AML-193 (cell line): ENCODE data around the gene ATL2.
"Not testable (repeated sequence)": the region's sequence is repeated elsewhere in the genome, so short reads cannot be mapped to it uniquely, and the experiment has no call there.

Experiments used
- DNase-seq, 2 experiments: peaks; one replicate each; lab custom pipeline; 2025; lab: John Stamatoyannopoulos, UW

ATL2 gene

DNA sequence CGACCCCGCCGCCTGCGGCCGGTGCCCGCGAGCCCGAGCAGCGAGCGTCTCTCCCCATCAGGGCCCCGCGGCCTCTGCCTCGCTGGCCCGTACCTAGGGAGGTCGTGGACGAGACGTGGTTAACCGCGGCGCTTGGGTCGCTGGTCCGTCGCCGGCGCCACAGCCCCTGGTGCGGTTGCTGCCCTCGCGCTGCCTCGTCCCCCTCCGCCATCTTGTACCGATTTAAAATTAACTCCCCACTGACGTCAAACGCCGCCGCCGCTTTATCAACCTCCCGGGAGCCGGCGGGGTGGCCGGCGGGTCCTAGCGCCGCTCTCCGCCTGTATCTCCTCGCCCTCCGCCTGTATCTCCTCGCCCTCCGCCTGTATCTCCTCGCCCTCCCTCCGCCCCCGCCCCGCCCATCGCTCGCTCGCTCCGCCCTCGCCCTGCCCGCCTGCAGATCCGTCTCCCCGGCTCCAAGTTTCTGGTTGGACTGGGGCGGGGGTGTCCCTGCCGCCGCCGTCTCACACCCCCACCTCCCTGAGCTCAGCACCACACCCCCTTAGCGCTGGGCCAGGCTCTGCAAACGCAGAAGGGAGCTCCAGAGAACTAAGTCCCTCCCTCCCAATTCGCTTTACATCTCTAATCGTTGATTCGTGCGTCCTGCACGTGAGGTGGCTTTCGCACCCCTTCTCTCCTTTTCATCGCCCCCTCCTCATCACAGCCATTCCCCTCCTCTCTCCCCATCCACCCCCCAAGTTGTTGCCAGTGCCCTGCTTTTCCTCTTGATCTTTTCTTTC is at the start of gene ATL2:
Gene ATL2 (minus strand): TSS at position 224 of the 779 bp plus-strand sequence. CDS start 13 bp downstream, at position 211.
- peak; percentile 87 to 90 for DNase-seq

DNA sequence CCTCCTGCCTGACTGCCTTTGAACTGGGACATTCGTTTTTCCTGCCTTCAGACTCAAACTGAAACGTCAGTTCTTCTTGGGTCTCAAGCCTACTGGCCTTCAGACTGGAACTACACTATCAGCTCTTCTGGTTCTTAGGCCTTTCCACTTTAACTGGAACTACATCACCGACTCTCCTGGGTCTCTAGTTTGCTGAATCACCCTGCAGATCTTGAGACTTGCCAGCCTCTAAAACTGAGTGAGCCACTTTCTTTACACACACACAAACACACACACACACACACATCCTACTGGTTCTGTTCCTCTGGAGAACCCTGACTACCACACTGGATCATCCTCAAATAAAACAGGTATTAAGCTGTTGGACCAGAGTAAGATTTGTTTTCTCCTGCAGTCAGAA is 46.7 kb upstream of the ATL2 start:
- no peak for DNase-seq

DNA sequence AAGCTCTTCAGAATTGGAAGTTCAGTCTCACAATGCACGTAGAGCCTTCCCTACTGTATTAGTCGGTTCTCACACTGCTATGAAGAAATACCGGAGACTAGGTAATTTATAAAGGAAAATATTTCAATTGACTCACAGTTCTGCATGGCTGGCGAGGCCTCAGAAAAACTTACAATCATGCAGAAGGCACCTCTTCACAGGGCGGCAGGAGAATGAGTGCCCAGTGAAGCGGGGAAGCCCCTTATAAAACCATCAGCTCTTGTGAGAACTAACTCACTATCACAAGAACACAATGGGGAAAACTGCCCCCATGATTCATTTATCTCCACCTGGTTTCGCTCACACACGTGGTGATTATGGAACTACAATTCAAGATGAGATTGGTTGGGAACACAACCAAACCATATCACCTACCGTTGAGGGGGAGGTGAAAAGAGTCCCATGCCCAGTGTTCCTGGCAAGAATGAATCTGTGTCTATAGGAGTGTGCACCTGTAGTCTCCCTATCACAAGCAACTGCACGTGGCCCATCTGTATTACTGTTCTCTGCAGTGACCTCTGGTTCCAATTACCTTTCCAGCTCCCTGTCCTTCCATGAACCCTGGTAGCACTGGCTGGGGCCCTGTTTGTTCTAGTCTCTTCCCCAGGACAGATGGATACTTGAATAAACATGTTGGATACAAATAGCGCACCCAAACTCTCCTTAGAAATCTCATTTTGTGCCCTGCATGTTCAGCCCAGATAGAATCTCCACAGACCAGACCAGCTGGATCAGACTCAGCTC is 44.4 kb upstream of the ATL2 start:
- DNase-seq: no peak

DNA sequence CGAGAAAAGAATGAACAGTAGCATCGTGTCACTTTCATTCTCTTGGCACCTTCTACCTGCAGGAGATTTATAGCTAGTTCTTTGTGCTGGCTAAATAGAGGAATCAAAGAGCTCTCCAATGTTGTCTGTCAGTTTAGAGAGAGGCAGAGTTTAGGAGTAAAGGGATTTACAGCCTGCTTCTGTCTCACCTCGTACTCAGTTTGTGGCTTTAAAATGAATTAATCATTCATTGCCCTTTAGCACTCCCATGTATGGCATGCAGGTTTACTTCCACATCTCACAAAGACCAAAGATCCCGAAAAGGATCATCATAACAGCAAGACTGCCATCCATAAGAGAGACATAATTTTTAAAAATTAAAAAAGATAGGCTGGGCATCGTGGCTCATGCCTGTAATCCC is 42.4 kb upstream of the ATL2 start:
- DNase-seq: no peak

DNA sequence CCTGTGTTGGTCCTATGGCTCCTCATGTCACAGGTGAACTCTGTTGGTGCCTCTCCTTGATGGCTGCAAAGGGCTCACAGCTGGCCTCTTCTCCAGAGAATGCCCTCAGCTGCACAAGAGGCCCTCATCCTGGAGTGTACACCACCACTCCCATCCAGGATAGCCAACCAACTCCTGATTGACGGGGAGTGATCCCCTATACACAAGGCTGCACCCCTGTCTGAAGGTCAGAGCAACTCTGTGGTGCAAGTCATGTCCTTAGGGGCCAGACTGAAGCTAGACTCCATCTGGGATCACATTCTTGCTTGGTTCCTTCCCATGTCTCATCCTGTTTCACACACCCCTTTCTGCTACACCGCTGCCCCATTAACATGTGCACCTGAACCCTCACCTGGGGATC is 41.7 kb upstream of the ATL2 start:
- no peak for DNase-seq

DNA sequence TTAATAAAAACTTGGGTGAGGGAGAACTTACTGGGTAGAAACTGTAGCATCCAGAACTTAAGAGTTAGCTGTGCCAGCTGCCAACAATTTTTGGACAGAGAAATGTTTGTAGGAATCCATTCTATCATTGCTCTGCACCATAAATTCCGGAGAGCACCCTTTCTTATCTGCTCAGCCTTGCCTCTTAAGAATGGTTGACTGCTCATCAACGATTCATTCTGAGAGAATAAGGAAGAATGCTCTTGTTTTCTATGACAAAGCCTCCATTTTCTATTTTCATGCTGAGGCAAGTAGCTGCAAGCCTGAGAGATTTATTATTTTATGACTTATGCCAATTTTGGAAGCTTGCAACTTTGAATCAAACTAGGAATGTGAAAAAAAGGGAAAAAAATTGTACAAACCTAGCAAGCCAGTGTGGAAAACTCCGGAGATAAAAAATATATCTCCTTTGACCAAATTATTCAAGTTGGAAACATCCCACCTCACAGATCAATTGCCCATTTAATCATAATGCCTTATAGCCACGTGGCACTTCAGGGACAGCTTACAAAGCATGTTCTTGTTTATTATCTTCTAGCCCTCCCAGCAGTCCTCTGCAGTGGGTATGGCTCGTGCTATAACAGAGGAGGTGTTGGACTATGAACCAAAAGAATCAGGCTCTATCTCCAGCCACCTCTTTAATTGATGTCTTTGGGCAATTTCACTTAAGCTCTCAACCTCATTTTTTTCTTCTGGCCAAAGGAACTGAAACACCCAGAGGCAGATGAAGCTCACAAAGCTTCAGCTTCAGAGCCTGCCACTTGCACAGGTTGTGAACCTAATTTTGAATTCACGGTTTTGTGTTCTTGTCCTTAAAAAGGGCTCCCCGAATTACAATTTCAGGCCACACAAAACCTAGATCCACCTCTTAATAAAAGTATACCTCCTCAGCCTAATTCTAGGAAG is 40.9 kb upstream of the ATL2 start:
- DNase-seq: no peak

DNA sequence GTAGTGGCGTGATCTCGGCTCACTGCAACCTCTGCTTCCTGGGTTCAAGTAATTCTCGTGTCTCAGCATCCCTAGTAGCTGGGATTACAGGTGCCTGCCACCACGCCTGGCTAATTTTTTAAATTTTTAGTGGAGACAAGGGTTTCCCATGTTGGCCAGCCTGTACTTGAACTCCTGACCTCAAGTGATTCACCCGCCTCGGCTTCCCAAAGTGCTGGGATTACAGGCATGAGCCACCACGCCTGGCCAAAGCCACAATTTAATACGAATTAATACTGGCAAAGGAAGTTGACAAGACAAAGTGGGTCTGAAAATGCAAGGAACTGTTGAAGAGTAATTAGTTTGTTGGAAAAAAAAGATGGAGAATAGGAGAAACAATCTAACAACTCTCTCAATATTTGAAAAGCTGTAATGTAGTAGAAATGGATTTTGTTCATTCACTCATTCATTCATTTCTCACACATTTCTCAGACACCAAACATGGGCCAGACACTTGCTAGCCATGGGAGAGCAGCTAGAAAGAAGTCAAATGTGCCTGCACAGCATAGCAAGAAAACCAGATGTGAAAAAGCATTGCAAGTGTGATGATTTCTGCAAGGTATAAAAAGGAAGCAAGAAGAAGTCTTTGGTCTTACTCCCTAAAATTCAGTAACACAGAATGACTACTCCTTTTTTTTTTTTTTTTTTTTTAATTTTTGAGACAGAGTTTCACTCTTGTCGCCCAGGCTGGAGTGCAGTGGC is 39.4 kb upstream of the ATL2 start:
- no peak for DNase-seq

DNA sequence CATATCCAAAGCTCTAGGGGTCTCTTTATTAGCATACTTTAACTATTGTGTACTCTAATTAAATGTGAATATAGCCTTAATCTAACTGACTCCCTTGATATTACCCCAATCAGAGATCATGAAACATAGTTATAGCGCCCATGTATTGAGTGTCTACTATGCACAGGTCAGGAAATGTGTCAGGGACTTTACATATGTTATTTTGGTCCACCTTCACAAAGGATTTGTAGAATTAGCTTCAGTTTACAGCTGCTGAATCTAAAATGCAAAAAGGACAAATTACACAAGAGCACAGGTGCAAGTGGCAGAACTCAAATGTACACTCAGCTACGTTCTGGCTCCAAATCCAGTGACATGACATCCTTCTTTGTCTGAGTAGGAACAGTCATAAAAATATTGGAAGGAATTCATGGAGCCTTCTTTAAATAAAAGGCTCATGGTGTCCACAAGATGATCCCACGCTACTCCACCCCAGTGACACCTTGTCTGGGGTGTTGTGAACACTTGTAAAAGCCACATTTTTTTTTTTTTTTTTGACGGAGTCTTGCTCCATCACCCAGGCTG is 38.7 kb upstream of the ATL2 start:
- DNase-seq: no peak

DNA sequence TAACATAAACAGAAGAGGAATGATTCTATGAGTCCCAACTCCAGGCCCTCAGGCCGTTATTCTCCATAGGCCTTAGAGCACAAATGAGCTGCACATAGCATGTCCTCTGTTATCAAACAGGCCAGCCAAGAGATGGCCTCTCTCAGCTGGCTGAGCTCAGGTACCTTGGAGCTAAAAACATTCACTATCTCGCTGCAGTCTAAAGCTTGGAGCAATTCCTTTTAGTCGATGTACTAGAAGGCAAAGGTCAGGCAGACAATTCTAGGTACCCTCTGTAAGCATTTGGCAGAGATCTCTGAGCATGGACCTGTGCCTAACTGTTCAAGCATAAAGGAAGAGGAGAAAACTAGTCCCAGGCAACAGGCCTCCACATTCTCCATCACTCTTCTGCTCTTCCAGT is 38.0 kb upstream of the ATL2 start:
- no peak for DNase-seq

DNA sequence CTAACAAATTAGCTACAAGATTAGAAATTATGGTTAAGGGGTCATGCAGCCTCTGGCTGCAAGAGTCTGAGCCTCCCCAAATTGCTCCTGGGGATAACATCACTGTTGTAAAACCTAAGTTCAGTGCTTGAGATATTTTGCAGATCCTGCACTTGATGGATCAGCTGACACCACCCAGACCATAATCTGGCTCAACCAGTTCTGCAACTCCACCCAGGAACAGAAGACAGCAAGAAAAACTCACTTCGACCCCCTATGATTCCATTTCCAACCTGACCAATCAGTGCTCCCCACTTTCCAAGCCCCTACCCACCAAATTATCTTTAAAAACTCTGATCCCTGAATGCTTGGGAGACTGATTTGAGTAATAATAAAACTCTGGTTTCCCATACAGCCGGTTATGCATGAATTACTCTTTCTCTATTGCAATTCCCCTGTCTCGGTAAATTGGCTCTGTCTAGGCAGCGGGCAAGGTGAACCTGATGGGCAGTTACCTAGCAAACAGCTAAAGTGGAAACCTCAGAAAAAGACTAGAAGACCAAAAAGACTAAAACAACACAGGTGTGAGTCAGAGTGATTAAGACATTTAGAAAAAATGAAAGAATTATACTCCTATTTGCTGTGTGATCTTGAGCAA is 35.3 kb upstream of the ATL2 start:
- not testable (repeated sequence) for DNase-seq

DNA sequence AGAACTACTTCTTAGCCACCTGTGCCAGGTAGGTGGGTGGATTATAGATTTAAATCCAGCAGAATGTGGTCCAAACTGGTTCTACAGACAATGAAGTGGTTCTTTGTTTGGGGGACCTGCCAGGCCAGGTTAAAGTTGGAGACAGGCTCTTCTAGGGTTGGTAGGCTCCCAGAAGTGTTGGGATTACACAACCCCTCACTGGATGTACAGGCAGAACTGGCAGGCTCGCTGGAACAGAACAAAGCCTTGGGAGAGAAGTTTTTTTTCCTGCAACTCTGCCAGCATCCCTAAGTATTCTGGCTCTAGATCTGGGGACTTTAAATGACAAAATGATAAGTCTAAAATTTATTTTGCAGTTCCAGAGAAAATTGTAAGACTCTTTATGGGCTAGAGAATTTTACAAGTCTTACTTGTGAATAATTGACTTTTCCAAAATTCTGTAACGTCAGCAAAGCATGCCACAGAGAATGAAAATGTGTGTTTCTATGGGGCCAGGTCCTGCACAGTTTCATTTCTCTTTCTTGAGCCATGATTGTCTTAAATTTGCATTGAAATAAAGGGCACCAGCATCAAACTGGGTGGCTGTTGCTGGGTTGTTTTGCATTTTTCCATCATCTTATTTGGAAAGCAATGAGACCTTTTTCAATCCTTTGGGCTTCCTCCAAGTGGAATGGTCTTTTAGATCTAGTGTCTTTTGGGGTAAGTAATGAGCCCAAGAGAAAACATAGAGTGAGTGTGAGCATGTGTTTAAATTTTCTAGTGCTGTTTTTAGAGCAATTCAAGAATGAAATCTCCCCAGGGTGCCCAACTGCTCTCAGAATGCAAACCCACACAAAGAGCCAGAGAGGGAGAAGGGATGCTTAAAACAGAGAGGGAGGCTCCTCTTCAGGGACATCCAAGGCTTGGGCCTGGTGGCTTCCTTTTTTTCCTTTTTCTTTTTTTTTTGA is 32.4 kb upstream of the ATL2 start:
- DNase-seq: no peak

DNA sequence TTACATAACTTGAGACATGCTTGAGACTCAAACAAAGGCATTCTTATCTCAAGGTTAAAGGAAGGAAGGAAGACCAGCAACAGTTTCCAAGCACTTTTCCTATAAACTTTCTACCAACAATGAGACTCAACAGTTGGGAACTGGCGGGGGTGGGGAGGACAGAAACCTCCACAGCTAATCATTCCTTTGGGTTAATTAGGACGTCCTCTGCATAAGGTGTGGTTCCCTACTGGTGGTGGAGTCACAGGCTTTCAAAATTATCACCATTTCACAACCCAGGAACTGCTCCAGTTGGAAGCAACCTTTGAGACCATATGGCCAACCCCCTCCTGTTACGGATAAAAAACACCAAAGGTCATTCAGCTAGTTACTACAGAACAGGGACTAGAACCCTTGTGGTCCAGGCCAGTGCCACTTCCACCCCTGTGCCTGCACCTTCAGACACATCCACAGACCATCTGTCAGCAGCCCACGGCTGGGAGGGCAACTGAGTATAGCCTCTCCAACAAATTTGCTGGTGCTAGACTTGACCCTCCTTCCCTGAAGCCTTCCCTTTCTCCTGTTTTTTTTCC is 30.1 kb upstream of the ATL2 start:
- DNase-seq: no peak

DNA sequence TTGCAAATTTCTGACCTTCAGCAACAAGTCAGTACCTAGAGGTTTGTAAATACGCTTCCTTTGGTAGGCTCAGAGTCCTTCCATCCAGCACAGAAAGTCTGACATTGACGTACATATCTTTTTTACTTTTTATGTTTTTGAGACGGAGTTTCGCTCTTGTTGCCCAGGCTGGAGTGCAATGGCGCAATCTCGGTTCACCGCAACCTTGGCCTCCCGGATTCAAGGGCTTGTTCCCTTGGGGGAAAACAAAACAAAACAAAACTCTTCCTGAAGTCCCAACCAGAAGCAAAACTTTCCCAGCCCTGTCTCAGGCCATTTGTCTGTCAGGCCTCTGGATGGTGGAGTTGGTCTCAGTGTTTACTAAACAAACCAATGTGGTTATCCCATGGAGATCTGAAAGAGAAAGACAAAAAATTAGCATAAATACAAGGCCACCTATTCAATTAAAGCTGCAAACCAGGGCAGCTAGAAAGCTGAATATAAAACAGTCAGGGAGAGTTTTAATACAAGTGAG is 29.6 kb upstream of the ATL2 start:
- DNase-seq: no peak

DNA sequence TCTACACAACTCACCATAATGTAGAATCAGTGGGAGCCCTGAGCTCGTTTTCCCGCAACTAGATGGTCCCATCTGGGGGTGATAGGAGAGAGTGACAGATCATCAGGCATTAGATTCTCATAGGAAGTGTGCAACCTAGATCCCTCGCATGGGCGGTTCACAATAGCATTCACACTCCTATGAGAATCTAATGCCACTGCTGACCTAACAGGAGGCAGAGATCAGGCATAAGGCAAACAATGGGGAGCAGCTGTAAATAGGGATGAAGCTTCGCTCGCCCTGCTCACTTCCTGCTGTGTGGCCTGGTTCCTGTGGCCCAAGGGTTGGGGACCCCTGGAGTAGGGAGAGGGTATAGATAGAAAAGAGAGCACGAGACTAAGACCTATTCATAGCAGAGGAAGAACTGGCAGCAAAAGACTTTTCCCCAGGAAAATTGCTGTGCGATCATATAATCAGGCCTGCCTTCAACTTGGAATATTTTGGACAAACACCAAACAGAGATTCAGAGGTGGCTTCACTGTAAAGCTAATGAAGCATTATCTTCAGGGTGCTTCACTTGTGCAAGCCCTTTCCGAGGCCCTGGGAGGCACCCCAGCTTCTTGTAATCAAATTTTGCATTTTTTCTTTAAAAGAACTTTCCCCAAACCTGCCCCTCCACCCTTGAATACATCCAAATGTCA is 29.0 kb upstream of the ATL2 start:
- DNase-seq: no peak

DNA sequence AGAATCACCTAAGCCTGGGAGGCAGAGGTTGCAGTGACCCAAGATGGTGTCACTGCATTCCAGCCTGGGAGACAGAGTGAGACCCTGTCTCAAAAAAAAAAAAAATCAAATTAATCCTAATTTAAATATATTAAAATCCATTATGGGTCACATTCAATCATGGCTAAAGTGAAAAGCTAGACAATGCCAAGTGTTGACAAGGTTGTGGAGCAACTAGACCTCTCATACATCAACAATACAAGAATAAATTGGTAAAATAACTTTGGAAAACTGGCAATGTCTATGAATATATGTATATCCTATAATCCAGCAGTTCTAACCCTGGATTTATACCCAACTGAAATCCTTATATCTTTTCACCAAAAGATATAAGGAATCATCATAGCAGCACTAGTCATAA is 23.4 kb upstream of the ATL2 start:
- DNase-seq: no peak

DNA sequence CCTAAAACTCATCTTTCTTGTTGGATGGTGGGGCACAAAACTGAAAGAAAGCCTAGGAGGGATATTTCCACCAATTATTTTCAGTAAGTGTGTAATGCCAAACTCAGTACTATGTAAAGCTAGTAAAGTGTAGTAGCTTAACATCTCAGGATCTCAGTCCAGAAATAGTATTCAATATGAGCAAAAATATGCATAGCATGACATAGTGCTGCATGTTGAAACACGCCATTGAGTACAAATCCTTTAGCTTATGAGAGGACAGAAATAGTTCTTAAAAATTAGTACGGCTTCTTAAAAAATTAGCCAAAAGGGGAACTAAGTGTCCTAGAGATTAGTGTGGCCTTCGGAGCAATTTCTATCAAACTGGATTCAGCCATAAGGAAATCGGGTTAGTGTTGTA is 21.7 kb upstream of the ATL2 start:
- no peak for DNase-seq

DNA sequence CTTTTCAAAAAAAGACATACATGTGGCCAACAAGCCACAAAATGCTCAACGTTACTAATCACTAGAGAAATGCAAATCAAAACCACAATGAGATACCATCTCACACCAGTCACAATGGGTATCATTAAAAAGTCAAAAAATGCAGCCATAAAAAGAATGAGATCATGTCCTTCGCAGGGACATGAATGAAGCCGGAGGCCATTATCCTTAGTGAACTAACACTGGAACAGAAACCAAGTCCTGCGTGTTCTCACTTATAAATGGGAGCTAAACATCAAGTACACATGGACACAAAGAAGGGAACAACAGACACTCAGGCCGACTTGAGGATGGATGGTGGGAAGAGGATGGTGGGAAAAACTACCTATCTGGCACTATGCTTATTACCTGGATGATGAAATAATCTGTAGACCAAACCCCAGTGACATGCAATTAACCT is 17.8 kb upstream of the ATL2 start:
- DNase-seq: no peak

DNA sequence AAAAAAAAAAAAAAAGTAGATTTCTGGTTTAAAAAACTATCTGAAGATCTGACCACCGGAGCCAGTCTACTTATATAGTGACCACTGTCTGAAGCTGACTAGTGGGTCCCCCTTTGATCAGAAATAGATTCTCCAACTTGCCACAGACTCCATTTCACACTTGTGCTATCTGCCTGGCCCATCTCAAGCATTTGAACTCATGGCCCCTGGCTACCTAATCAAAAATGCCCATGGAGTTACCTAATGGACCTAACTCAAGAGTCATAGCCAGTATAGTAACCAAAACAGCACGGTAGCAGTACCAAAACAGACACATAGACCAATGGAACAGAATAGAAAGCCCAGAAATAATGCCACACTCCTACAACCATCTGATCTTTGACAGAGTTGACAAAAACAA is 17.0 kb upstream of the ATL2 start:
- no peak for DNase-seq
